Activated T-cell treated with anti-CD3 and anti-CD28 coated beads for 1 hour (primary cell): Measurements from ENCODE around the gene OR4D1.
A peak's percentile ranks its signal among the peaks of the same experiment; 100 is the strongest.

Experiments
- DNase-seq: peaks from one replicate; pipeline ENCODE4 v3.0.0-alpha.2; 2020; ENCODE audit warnings: low read depth

Gene OR4D1

GRCh38 chr17:58156839-58157803, 8.9 kb downstream of the OR4D1 start:
- peak; percentile 42 for DNase-seq

GRCh38 chr17:58158181-58158580, 10.0 kb downstream of the OR4D1 start:
- no peak for DNase-seq

- DNase-seq: no peak
Measured at GRCh38 chr17:58161566-58161965, 13.4 kb downstream of the OR4D1 start.

- no peak for DNase-seq
Measured at GRCh38 chr17:58165981-58166380, 17.8 kb downstream of the OR4D1 start.

GRCh38 chr17:58166682-58167081, 18.5 kb downstream of the OR4D1 start, which contains the start of gene OR4D2:
TSS of gene OR4D2 (plus strand) at chr17:58166982. CDS start at chr17:58169656, 2,674 bp downstream.
- DNase-seq: no peak

GRCh38 chr17:58170622-58171021, 22.4 kb downstream of the OR4D1 start:
- DNase-seq: no peak

- DNase-seq: no peak
Measured at GRCh38 chr17:58172369-58173071, 24.3 kb downstream of the OR4D1 start.

- DNase-seq: no peak
Measured at GRCh38 chr17:58174871-58175270, 26.7 kb downstream of the OR4D1 start.

- DNase-seq: no peak
Measured at GRCh38 chr17:58176200-58176599, 28.0 kb downstream of the OR4D1 start.

- DNase-seq: no peak
Measured at GRCh38 chr17:58181796-58182195, 33.6 kb downstream of the OR4D1 start.

GRCh38 chr17:58183514-58183913, 35.3 kb downstream of the OR4D1 start:
- DNase-seq: no peak

- DNase-seq: no peak
Measured at GRCh38 chr17:58184308-58184985, 36.3 kb downstream of the OR4D1 start.

GRCh38 chr17:58184986-58185761, 37.0 kb downstream of the OR4D1 start:
- DNase-seq: no peak

- DNase-seq: no peak
Measured at GRCh38 chr17:58186591-58186990, 38.4 kb downstream of the OR4D1 start.

GRCh38 chr17:58187063-58187462, 38.9 kb downstream of the OR4D1 start:
- DNase-seq: no peak

GRCh38 chr17:58187675-58188074, 39.5 kb downstream of the OR4D1 start:
- DNase-seq: no peak

- DNase-seq: no peak
Measured at GRCh38 chr17:58189436-58190146, 41.4 kb downstream of the OR4D1 start.

GRCh38 chr17:58191241-58191896, 43.2 kb downstream of the OR4D1 start:
- no peak for DNase-seq

- DNase-seq: no peak
Measured at GRCh38 chr17:58192612-58193011, 44.4 kb downstream of the OR4D1 start, which contains the start of gene EPX. TSS of gene EPX (plus strand) at chr17:58192726. CDS start at chr17:58192847, 121 bp downstream.

- DNase-seq: no peak
Measured at GRCh38 chr17:58193641-58194255, 45.6 kb downstream of the OR4D1 start.
